T-cell (primary cell): ENCODE results near the gene RTP3. TPM values are rescaled to one million over a fixed set of nuclear protein-coding genes. Genes with fewer than 3 reads are reported as not detected.

Experiments
- ATAC-seq, 4 experiments: fragments of 200-7000 bp in 3 of 4; fragments of 150-1000 bp in 1 of 4; cut with Tn5 transposase; replicated peaks in 1 of 4; 1 replicate in 3 of 4; 2 replicates in 1 of 4; pipeline ENCODE4 v1.10.0; 2021; ENCODE audit warnings: moderate library complexity in 3 of 4, mild to moderate bottlenecking in 2 of 4, moderate number of reproducible peaks in 1 of 4
- CTCF ChIA-PET, 2 donors: fragments of 300-600 bp; sonication (Branson Sonifier 250); formaldehyde crosslinking; loops; one replicate each; lab custom pipeline; 2022; ENCODE audit warnings: antibody characterized with exemption in 2 of 2; lab: Charles Lee
- POLR2A ChIA-PET, 2 donors: fragments of 300-600 bp; sonication (Branson Sonifier 250); formaldehyde crosslinking; loops; one replicate each; lab custom pipeline; 2022; ENCODE audit warnings: antibody characterized with exemption in 2 of 2; lab: Charles Lee
- DNase-seq, 35 experiments: peaks; one replicate each; pipeline versions ENCODE4 v3.0.0 to v3.0.0-alpha.2; 2013 to 2023
- H3K27ac ChIP-seq: one replicate; pipeline ENCODE4 v1.5.1; 2013; ENCODE audit warnings: low read length
- H3K27me3 ChIP-seq, 2 experiments: replicated peaks in 1 of 2; 1 replicate in 1 of 2; 2 replicates in 1 of 2; pipeline versions ENCODE4 v1.6.1 to v1.7.0; 2013; ENCODE audit warnings: low read length in 1 of 2, mixed read lengths in 1 of 2; ENCODE audit not compliant: control insufficient read depth in 2 of 2, insufficient read depth in 2 of 2; ENCODE audit errors: extremely low read depth in 1 of 2
- H3K36me3 ChIP-seq, 2 donors: 1 replicate in 1 of 2; 2 replicates in 1 of 2; pipeline versions ENCODE4 v1.6.1 to v1.7.0; 2013; ENCODE audit warnings: low read length in 1 of 2; ENCODE audit not compliant: control insufficient read depth in 2 of 2, insufficient read depth in 1 of 2; ENCODE audit errors: extremely low read depth in 1 of 2
- H3K4me1 ChIP-seq, 2 experiments: 1 replicate in 1 of 2; 2 replicates in 1 of 2; pipeline versions ENCODE4 v1.6.1 to v1.7.0; 2013; ENCODE audit warnings: low read length in 2 of 2, mixed read lengths in 1 of 2; ENCODE audit not compliant: insufficient read depth in 2 of 2, control insufficient read depth in 1 of 2; ENCODE audit errors: extremely low read depth in 1 of 2
- H3K4me3 ChIP-seq, 2 donors: 1 replicate in 1 of 2; 2 replicates in 1 of 2; pipeline versions ENCODE4 v1.5.1 to v1.7.0; 2013; ENCODE audit warnings: mild to moderate bottlenecking in 2 of 2, low read length in 1 of 2, moderate library complexity in 1 of 2; ENCODE audit not compliant: control insufficient read depth in 1 of 2; ENCODE audit errors: extremely low read depth in 1 of 2
- H3K9me3 ChIP-seq: 2 replicates; pipeline ENCODE4 v1.7.0; 2013
- H3K27ac Mint-ChIP-seq, 2 donors: one replicate each; pipeline ENCODE4 v1.8.0; 2020 to 2021; ENCODE audit warnings: mild to moderate bottlenecking in 2 of 2, mixed read lengths in 2 of 2
- H3K27me3 Mint-ChIP-seq, 2 donors: one replicate each; pipeline ENCODE4 v1.8.0; 2021 to 2022; ENCODE audit warnings: mixed read lengths in 2 of 2
- H3K36me3 Mint-ChIP-seq: one replicate; pipeline ENCODE4 v1.8.0; 2021; ENCODE audit warnings: mixed read lengths
- H3K4me1 Mint-ChIP-seq, 3 donors: one replicate each; pipeline ENCODE4 v1.8.0; 2020 to 2022; ENCODE audit warnings: mixed read lengths in 3 of 3, mild to moderate bottlenecking in 1 of 3
- H3K4me3 Mint-ChIP-seq, 3 donors: one replicate each; pipeline ENCODE4 v1.8.0; 2020 to 2022; ENCODE audit warnings: mild to moderate bottlenecking in 3 of 3, mixed read lengths in 3 of 3, moderate library complexity in 3 of 3
- H3K9me3 Mint-ChIP-seq, 3 donors: one replicate each; pipeline ENCODE4 v1.8.0; 2020 to 2022; ENCODE audit warnings: mixed read lengths in 3 of 3
- WGBS: methylation state at CpG from one replicate; pipeline ENCODE4 v1.1.5; 2013; ENCODE audit warnings: missing lambda C conversion rate; ENCODE audit not compliant: insufficient coverage; 5-methylcytosine and 5-hydroxymethylcytosine counted together
- total RNA-seq, 35 experiments: library from RNA in 6 of 35; stranded (reverse) in 6 of 35; fragments of 120-200 nt in 1 of 35; gene quantifications; one replicate each; pipeline versions ENCODE4 v1.2.1 to v1.2.4 and lab custom pipeline; 2013 to 2026

RTP3 gene
- total RNA-seq, 5 donors from 2014 or later (not counting 1 experiment from before 2014, with no cell fraction given), result not detected

DNA sequence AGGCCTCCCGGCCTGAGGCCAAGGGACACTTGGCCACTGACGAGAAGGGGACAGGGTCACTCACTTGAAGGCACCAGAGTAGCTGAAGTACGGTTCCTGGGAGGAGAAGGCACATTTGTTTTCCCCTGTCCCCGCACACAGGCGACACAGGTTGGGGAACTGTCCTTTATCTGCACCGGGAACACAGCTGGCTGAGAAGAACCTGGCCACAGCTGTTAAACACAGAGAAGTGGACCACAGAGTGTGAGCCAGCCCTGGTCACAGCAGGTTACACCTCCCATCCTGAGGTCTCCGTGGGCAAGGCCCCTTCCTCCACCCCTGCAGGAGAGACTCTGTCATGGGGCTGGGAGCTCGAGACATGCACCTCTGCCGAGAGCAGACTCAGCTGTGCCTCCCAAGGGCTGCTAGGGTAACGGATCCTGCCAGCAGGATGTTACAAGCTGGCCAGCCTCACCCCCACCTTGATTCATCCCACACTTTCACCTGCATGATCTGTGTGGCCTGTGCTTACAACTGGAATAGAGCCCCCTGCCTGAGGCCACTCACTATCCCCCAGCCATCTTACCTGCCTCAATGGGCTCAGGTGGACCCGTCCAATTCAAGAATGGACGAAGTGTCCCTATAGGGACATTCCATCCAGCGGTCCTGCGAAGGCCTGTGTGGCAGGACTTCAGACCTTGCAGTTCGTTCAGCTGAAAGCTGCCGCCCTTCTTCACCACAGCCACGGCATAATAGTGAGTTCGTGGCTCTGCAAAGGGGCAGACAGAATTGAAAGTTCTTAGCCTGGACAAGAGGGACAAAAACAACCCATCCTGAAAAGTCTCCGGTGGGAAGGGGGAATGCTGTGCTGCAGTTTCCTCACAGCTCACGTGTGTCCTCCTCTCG is 42.3 kb upstream of the RTP3 start:
- DNase-seq (no peak), ATAC-seq (no peak)
- Mint-ChIP-seq H3K9me3 (peaks cover 0 to 2% (median 0%) of the 10 kb centered on the region in 3 donors), H3K36me3 (no peaks in the 10 kb centered on the region), H3K27me3 (peaks cover 26 to 27% of the 10 kb centered on the region in 2 donors), H3K27ac (no peak overlapping the region), H3K4me3 (no peak overlapping the region), H3K4me1 (peaks cover 0 to 4% (median 3%) of the 10 kb centered on the region in 3 donors)
- WGBS, result 81% methylated on average over 21 of the region's 21 CpGs
- ChIA-PET CTCF (no interaction called here), POLR2A (interaction anchor here in 1 of 2 donors (0.6 kb wide), 1 partner anchor 1323 kb away, joined by 5 read pairs; no protein-coding TSS in a partner anchor)
- Histone ChIP-seq H3K9me3 (no peaks in the 10 kb centered on the region), H3K4me3 (no peak overlapping the region), H3K27me3 (peaks cover 0 to 17% of the 10 kb centered on the region in 2 experiments), H3K4me1 (no peaks in the 10 kb centered on the region), H3K36me3 (no peaks in the 10 kb centered on the region), H3K27ac (no peak overlapping the region)

GRCh38 chr3:46456118-46456517 is 41.7 kb upstream of the RTP3 start:
- CTCF ChIA-PET, result no interaction called here
- Histone ChIP-seq H3K4me1 (no peaks in the 10 kb centered on the region), H3K27ac (no peak overlapping the region), H3K36me3 (no peaks in the 10 kb centered on the region), H3K9me3 (no peaks in the 10 kb centered on the region), H3K27me3 (peaks cover 0 to 15% of the 10 kb centered on the region in 2 experiments), H3K4me3 (no peak overlapping the region)
- Mint-ChIP-seq H3K27ac (no peak overlapping the region), H3K4me3 (no peak overlapping the region), H3K36me3 (no peaks in the 10 kb centered on the region), H3K27me3 (peaks cover 26 to 27% of the 10 kb centered on the region in 2 donors), H3K4me1 (peaks cover 0 to 4% (median 3%) of the 10 kb centered on the region in 3 donors), H3K9me3 (peaks cover 0 to 6% (median 0%) of the 10 kb centered on the region in 3 donors)
- POLR2A ChIA-PET, result no interaction called here
- ATAC-seq (no peak), DNase-seq (no peak)
- WGBS, result 89% methylated on average over 13 of the region's 14 CpGs

- ChIA-PET CTCF (no interaction called here), POLR2A (no interaction called here)
- H3K36me3 Mint-ChIP-seq, result no peaks in the 10 kb centered on the region
- H3K27ac Mint-ChIP-seq, result no peak overlapping the region
- DNase-seq, result no peak
- Histone ChIP-seq H3K27ac (no peak overlapping the region), H3K9me3 (peaks cover 2% of the 10 kb centered on the region), H3K27me3 (peaks cover 0 to 33% of the 10 kb centered on the region in 2 experiments), H3K4me3 (no peak overlapping the region), H3K36me3 (no peaks in the 10 kb centered on the region), H3K4me1 (peaks cover 0 to 5% of the 10 kb centered on the region in 2 experiments)
- no peak overlapping the region for H3K4me3 Mint-ChIP-seq
- no peak for ATAC-seq
- H3K4me1 Mint-ChIP-seq, result peaks cover 0 to 2% (median 0%) of the 10 kb centered on the region in 3 donors
- H3K9me3 Mint-ChIP-seq, result peaks cover 0 to 6% (median 0%) of the 10 kb centered on the region in 3 donors
- peaks cover 44 to 53% of the 10 kb centered on the region in 2 donors for H3K27me3 Mint-ChIP-seq
- WGBS, result 80% methylated on average over 2 of the region's 3 CpGs
Observed at GRCh38 chr3:46460051-46460450, 37.7 kb upstream of the RTP3 start.

- peaks cover 0 to 2% (median 0%) of the 10 kb centered on the region in 3 donors for H3K4me1 Mint-ChIP-seq
- H3K9me3 Mint-ChIP-seq, result peaks cover 0 to 6% (median 0%) of the 10 kb centered on the region in 3 donors
- Histone ChIP-seq H3K4me1 (peaks cover 0 to 5% of the 10 kb centered on the region in 2 experiments), H3K9me3 (peaks cover 2% of the 10 kb centered on the region), H3K27ac (no peak overlapping the region), H3K36me3 (no peaks in the 10 kb centered on the region), H3K27me3 (peaks cover 0 to 33% of the 10 kb centered on the region in 2 experiments), H3K4me3 (no peak overlapping the region)
- CTCF ChIA-PET, result no interaction called here
- DNase-seq (no peak), ATAC-seq (no peak)
- H3K36me3 Mint-ChIP-seq, result no peaks in the 10 kb centered on the region
- peaks cover 52 to 63% of the 10 kb centered on the region in 2 donors for H3K27me3 Mint-ChIP-seq
- H3K4me3 Mint-ChIP-seq, result no peak overlapping the region
- POLR2A ChIA-PET, result no interaction called here
- no peak overlapping the region for H3K27ac Mint-ChIP-seq
- no CpG with 5 or more reads among the region's 3 CpGs for WGBS
Observed at GRCh38 chr3:46462111-46462510, 35.7 kb upstream of the RTP3 start.

DNA sequence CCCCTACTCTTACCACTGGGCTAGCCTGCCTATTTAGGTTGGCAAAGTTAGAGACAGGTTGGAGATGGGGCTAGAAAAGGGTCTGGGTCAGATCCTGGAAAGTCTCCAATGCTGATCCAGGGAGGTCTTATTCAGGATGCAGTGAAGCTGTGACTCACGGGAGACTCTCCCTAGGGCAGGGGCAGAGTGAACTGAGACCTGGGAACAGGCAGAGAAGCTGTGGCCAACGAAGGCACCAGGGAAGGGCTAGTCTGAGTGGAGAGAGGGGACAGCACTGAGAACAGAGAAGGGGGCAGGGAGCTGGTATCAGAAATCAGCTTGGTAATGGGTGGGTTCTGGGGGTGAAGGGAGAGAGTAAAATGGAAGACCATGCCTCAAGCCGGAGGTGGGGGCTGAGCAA is 35.3 kb upstream of the RTP3 start:
- no peak for ATAC-seq
- peaks cover 0 to 6% (median 0%) of the 10 kb centered on the region in 3 donors for H3K9me3 Mint-ChIP-seq
- H3K9me3 ChIP-seq, result peaks cover 2% of the 10 kb centered on the region
- H3K4me1 Mint-ChIP-seq, result peaks cover 0 to 2% (median 0%) of the 10 kb centered on the region in 3 donors
- CTCF ChIA-PET, result no interaction called here
- peaks cover 0 to 5% of the 10 kb centered on the region in 2 experiments for H3K4me1 ChIP-seq
- H3K36me3 ChIP-seq, result no peaks in the 10 kb centered on the region
- no peak overlapping the region for H3K4me3 ChIP-seq
- no peak overlapping the region for H3K4me3 Mint-ChIP-seq
- peaks cover 0 to 33% of the 10 kb centered on the region in 2 experiments for H3K27me3 ChIP-seq
- no peak for DNase-seq
- no peak overlapping the region for H3K27ac ChIP-seq
- 42% methylated on average over 2 of the region's 3 CpGs for WGBS
- POLR2A ChIA-PET, result interaction anchor here in 1 of 2 donors (0.6 kb wide), 1 partner anchor 986 kb away, joined by 5 read pairs; no protein-coding TSS in a partner anchor
- H3K27me3 Mint-ChIP-seq, result peaks cover 52 to 63% of the 10 kb centered on the region in 2 donors
- H3K27ac Mint-ChIP-seq, result no peak overlapping the region
- H3K36me3 Mint-ChIP-seq, result no peaks in the 10 kb centered on the region

DNA sequence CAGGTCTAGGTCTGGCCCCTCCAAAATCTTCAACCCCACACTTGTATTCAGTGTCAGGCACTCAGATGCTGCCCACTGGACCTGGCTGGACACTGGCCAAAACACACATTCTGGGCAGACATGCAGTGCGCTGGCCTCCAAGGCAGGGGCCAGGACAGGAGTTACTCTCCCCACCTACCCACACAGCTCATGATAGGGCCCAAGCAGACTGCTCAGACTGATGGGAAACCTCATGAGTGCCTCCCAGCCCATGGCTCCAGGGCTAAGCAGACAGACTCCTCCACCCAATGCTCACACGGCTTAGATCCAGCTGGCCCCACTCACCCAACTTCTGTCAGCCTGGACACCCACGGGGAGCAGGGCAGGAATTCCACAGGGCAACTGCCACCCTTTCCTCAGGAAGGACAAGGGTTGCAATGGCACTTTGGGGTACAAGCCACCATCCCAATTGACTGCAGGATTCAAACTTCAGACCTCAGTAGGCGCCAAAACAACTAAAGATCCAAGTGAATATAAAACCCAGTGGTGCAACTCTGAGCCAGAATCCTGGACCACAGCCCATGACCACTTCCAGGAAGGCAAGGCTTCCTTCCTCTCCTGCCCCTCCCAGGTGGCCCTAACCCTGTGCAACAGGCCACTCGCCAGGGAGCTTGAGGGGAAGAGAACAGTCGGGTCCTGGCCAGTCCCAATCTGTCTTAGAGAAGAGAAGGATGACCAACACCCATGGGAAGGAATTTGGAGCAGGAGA is 34.5 kb upstream of the RTP3 start:
- Mint-ChIP-seq H3K36me3 (no peaks in the 10 kb centered on the region), H3K4me3 (no peak overlapping the region), H3K27me3 (peaks cover 56 to 63% of the 10 kb centered on the region in 2 donors), H3K27ac (no peak overlapping the region), H3K4me1 (peaks cover 0 to 2% (median 0%) of the 10 kb centered on the region in 3 donors), H3K9me3 (peaks cover 0 to 6% (median 0%) of the 10 kb centered on the region in 3 donors)
- H3K4me3 ChIP-seq, result no peak overlapping the region
- WGBS, result 59% methylated on average over 4 of the region's 6 CpGs
- peaks cover 2% of the 10 kb centered on the region for H3K9me3 ChIP-seq
- ChIA-PET POLR2A (interaction anchor here in 1 of 2 donors (0.6 kb wide), 1 partner anchor 987 kb away, joined by 5 read pairs; no protein-coding TSS in a partner anchor), CTCF (no interaction called here)
- ATAC-seq (no peak), DNase-seq (no peak)
- H3K27ac ChIP-seq, result no peak overlapping the region
- peaks cover 0 to 36% of the 10 kb centered on the region in 2 experiments for H3K27me3 ChIP-seq
- no peaks in the 10 kb centered on the region for H3K36me3 ChIP-seq
- H3K4me1 ChIP-seq, result peaks cover 0 to 5% of the 10 kb centered on the region in 2 experiments
